ENCODE data around the gene NUDT9. TPM values are rescaled to one million over a fixed set of nuclear protein-coding genes. Genes with fewer than 3 reads are reported as not detected.

NUDT9 gene, protein sequence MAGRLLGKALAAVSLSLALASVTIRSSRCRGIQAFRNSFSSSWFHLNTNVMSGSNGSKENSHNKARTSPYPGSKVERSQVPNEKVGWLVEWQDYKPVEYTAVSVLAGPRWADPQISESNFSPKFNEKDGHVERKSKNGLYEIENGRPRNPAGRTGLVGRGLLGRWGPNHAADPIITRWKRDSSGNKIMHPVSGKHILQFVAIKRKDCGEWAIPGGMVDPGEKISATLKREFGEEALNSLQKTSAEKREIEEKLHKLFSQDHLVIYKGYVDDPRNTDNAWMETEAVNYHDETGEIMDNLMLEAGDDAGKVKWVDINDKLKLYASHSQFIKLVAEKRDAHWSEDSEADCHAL
- total RNA-seq: 10 to 100 TPM; 11.5 to 44.8 (median 31.0) TPM

DNA sequence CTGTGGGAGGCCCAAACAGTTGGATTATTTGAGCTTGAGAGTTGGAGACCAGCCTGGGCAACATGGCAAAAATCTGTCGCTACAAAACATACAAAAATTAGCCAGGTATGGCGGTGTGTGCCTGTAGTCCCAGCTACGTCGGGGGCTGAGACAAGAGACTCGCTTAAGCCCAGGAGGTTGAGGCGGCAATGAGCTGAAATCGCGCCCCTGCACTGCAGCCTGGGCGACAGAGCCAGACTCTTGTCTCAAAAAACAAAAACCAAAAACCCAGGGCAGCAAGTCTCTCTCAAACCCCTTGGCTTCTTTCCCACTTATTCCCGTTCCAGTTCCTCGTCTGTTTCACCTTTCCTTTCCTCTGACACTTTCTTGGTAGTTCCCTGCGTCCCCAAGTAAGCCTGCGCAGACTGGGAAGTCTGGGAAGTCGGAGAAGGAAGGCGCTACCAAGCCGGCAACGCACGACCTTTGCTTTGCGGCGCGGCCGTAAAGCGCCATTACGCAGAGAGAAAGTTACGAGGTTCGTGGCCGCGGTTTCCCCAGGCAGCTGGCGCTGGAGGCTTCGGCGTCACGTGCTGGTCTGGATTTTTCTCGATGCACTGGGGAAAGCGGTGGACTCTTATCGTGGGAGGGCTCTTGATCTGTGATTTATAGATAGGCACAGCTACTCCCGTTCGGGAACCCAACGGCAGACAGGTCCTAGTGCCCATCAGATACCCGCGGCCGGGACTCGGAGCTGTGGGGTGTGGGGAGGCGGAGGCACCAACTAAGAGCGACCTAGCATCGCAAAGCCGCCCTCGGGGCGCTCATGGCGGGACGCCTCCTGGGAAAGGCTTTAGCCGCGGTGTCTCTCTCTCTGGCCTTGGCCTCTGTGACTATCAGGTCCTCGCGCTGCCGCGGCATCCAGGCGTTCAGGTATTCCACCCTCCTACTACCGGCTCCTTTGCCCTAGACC is at the start of gene NUDT9:
NUDT9 (plus strand) TSS at position 470 of the 949 bp plus-strand sequence; CDS start at position 803, 333 bp downstream.
- peaks cover 18 to 31% (median 25%) of the 10 kb centered on the region in 4 donors for H3K4me1 ChIP-seq
- peak within 1 kb of the TSS; percentile 87 to 97 (median 92) for H3K27ac ChIP-seq
- WGBS, 2 donors: 1% methylated on average over 38 to 58 of the region's 58 CpGs
- no peaks in the 10 kb centered on the region for H3K27me3 ChIP-seq
- peak; percentile 96 to 98 for ATAC-seq (ENCODE audit: low FRiP score in 2 of 2)
- TF ChIP-seq EP300 (IDR thresholded peaks at IDR 0.05) (peak in 1 of 4 donors; percentile 45), POLR2A (IDR thresholded peaks at IDR 0.05) (peak in 3 of 4 donors; percentile 29 to 88 (median 63)), POLR2AphosphoS5 (IDR thresholded peaks at IDR 0.05) (peak; percentile 74 to 97)
- TF ChIP-seq, protein P1, sequence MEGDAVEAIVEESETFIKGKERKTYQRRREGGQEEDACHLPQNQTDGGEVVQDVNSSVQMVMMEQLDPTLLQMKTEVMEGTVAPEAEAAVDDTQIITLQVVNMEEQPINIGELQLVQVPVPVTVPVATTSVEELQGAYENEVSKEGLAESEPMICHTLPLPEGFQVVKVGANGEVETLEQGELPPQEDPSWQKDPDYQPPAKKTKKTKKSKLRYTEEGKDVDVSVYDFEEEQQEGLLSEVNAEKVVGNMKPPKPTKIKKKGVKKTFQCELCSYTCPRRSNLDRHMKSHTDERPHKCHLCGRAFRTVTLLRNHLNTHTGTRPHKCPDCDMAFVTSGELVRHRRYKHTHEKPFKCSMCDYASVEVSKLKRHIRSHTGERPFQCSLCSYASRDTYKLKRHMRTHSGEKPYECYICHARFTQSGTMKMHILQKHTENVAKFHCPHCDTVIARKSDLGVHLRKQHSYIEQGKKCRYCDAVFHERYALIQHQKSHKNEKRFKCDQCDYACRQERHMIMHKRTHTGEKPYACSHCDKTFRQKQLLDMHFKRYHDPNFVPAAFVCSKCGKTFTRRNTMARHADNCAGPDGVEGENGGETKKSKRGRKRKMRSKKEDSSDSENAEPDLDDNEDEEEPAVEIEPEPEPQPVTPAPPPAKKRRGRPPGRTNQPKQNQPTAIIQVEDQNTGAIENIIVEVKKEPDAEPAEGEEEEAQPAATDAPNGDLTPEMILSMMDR (IDR thresholded peaks at IDR 0.05): no peak
- no peaks in the 10 kb centered on the region for H3K36me3 ChIP-seq
- H3K9me3 ChIP-seq: no peaks in the 10 kb centered on the region
- H3K4me3 ChIP-seq: peak within 1 kb of the TSS; percentile 62 to 96 (median 80)
- DNase-seq: peak; percentile 95 to 96

DNA sequence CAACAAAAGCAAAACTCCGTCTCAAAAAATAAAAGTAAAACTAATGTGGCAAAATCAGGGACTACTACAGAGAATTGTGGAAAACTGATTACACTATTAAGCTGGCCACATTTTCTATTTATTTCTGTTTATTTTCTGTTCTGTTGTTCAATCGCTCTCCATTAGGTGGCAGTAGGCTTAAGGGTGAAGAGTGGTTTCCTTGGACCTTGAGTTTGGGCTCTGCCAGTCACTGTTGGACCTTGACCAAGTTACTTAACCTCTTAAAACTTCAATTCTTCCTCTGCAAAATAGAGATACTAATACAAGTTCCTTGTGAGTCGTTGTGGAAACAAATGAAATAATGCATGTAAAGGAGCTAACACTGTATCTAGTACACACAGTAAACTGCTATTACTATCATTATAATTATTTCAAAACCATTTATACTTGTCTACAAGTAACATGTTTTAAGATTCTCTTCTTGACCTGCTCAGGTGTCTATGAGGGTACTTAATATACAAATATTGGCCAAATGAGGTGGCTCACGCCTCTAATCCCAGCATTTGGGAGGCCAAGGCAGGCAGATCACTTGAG is 46.6 kb upstream of the NUDT9 start:
- peak in 1 of 2 donors; percentile 48 for DNase-seq
- Histone ChIP-seq H3K4me1 (peaks cover 14 to 16% (median 15%) of the 10 kb centered on the region in 4 donors), H3K4me3 (no peak overlapping the region), H3K36me3 (peaks cover 5 to 46% (median 36%) of the 10 kb centered on the region in 4 donors), H3K9me3 (no peaks in the 10 kb centered on the region), H3K27ac (peak overlapping the region in 3 of 4 donors; percentile 42 to 81 (median 66)), H3K27me3 (no peaks in the 10 kb centered on the region)
- peak; percentile 87 to 94 for ATAC-seq (ENCODE audit: low FRiP score in 2 of 2)
- TF ChIP-seq POLR2A (IDR thresholded peaks at IDR 0.05): no peak
- TF ChIP-seq, protein P1 (IDR thresholded peaks at IDR 0.05): peak; percentile 35 to 75 (median 64)
- WGBS, 2 donors: 44 to 56% methylated on average over 4 of the region's 4 CpGs

DNA sequence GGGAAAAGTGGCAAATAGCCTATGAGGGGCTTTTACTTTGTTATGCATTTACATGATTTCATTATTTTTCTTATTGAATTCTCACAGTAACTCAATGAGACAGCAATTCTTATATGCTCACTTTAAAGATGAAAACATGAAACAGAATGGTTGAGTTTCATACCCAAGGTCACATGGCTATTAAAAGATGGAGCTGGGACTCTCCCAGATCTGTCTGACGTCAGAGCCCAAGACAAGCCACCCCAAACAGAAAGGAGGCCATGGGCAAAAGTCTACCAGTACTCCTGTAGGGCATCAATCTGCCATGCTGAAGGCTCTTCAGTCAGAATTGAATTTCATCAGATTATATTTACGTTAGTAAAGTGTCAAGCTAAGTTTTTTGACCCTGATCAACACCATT is 44.6 kb upstream of the NUDT9 start:
- Histone ChIP-seq H3K9me3 (no peaks in the 10 kb centered on the region), H3K36me3 (peaks cover 3 to 42% (median 27%) of the 10 kb centered on the region in 4 donors), H3K4me3 (no peak overlapping the region), H3K27ac (no peak overlapping the region), H3K4me1 (peaks cover 14 to 16% (median 15%) of the 10 kb centered on the region in 4 donors), H3K27me3 (no peaks in the 10 kb centered on the region)
- TF ChIP-seq POLR2AphosphoS5 (IDR thresholded peaks at IDR 0.05): no peak
- TF ChIP-seq POLR2A (IDR thresholded peaks at IDR 0.05): no peak
- TF ChIP-seq, protein P1 (IDR thresholded peaks at IDR 0.05): no peak
- no peak for TF ChIP-seq EP300 (IDR thresholded peaks at IDR 0.05)
- DNase-seq: no peak
- WGBS, 2 donors: 83 to 92% methylated on average over 2 of the region's 2 CpGs
- ATAC-seq (ENCODE audit: low FRiP score in 2 of 2): no peak

DNA sequence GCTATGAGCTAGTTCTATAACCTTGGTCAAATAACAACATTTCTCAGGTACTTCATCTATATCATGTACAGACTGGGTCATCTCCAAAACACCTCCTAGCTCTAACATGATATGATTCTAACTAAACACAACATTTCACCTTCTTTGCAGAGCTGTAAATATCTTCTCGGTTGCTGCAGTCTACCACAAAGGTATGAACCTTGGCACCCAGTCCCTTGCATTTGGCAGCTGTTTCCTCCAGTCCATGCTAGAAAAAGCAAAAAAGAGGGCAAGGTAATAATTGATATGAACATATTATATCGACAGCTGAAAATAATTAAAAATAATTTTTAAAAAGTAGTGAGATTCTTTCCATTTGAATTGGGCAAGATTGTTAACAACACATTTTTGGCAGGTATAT is 40.3 kb upstream of the NUDT9 start:
- peaks cover 5 to 13% (median 12%) of the 10 kb centered on the region in 4 donors for H3K4me1 ChIP-seq
- ATAC-seq (ENCODE audit: low FRiP score in 2 of 2) (no peak), DNase-seq (no peak)
- WGBS, 2 donors: 73 to 83% methylated on average over 2 of the region's 2 CpGs
- no peak overlapping the region for H3K4me3 ChIP-seq
- H3K9me3 ChIP-seq: no peaks in the 10 kb centered on the region
- no peak overlapping the region for H3K27ac ChIP-seq
- H3K36me3 ChIP-seq: peaks cover 2 to 24% (median 13%) of the 10 kb centered on the region in 4 donors
- TF ChIP-seq EP300 (IDR thresholded peaks at IDR 0.05): no peak
- no peak for TF ChIP-seq POLR2A (IDR thresholded peaks at IDR 0.05)
- TF ChIP-seq, protein P1 (IDR thresholded peaks at IDR 0.05): no peak
- TF ChIP-seq POLR2AphosphoS5 (IDR thresholded peaks at IDR 0.05): no peak
- H3K27me3 ChIP-seq: no peaks in the 10 kb centered on the region
